ENCODE results near the gene PLCB1.

DNA sequence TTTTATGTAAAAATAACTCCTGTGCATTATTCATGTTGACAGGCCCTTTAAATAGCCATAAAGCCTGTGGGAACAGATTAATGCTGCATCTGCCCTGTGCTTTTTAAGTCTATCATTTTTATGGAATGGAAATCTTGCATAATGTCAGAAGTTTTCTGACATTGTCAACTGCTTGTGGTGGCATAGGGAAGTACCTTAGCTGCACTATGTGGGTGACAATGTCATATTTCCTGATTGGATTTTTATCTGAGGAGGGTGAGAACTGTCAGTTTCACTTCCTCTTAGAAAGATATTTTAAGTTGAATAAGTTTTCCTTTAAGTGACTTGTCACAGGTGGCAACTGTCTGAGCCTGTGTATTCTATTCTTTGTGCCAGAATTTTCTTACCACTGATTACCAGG, 267.9 kb downstream of the PLCB1 start:
- TF ChIP-seq, protein P1, sequence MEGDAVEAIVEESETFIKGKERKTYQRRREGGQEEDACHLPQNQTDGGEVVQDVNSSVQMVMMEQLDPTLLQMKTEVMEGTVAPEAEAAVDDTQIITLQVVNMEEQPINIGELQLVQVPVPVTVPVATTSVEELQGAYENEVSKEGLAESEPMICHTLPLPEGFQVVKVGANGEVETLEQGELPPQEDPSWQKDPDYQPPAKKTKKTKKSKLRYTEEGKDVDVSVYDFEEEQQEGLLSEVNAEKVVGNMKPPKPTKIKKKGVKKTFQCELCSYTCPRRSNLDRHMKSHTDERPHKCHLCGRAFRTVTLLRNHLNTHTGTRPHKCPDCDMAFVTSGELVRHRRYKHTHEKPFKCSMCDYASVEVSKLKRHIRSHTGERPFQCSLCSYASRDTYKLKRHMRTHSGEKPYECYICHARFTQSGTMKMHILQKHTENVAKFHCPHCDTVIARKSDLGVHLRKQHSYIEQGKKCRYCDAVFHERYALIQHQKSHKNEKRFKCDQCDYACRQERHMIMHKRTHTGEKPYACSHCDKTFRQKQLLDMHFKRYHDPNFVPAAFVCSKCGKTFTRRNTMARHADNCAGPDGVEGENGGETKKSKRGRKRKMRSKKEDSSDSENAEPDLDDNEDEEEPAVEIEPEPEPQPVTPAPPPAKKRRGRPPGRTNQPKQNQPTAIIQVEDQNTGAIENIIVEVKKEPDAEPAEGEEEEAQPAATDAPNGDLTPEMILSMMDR (conservative IDR thresholded peaks at IDR 0.05; ENCODE audit: low read depth, low read length), result no peak
- no peak for TF ChIP-seq EZH2 (IDR thresholded peaks at IDR 0.05; ENCODE audit: borderline replicate concordance, low read depth, low read length, poor library complexity, severe bottlenecking)
